ENCODE data around the gene CXCL1.

GRCh38 chr4:73891739-73892405 is 22.7 kb downstream of the CXCL1 start:
- TF ChIP-seq ZNF274 (IDR thresholded peaks at IDR 0.05; ENCODE audit: low read depth, low read length) (no peak), YY1 (IDR thresholded peaks at IDR 0.05; ENCODE audit: insufficient read depth, insufficient read length) (no peak)
